Endodermal cell (in vitro differentiated cells): ENCODE results near the gene PRRT4. TPM values are rescaled to one million over a fixed set of nuclear protein-coding genes. Genes with fewer than 3 reads are reported as not detected.

Source experiments
- DNase-seq: peaks from one replicate; pipeline ENCODE4 v3.0.0-alpha.2; 2017
- H3K27ac ChIP-seq: 2 replicates; pipeline ENCODE4 v1.5.1; 2013; ENCODE audit warnings: mild to moderate bottlenecking, low read depth, low read length, moderate library complexity
- H3K27me3 ChIP-seq: 2 replicates; pipeline ENCODE4 v1.6.1; 2013; ENCODE audit warnings: mild to moderate bottlenecking, low read length, moderate library complexity; ENCODE audit not compliant: insufficient read depth, control insufficient read depth, poor library complexity, severe bottlenecking
- H3K36me3 ChIP-seq: 2 replicates; pipeline ENCODE4 v1.7.0; 2013; ENCODE audit warnings: mild to moderate bottlenecking, low read length, moderate library complexity; ENCODE audit not compliant: control insufficient read depth, insufficient read depth
- H3K4me1 ChIP-seq: one replicate; pipeline ENCODE4 v1.7.0; 2013; ENCODE audit warnings: low read length; ENCODE audit not compliant: control insufficient read depth, insufficient read depth
- H3K4me3 ChIP-seq: 2 replicates; pipeline ENCODE4 v1.5.1; 2013; ENCODE audit warnings: mild to moderate bottlenecking, low read length, moderate library complexity
- H3K9ac ChIP-seq: 2 replicates; pipeline ENCODE4 v1.6.1; 2013; ENCODE audit warnings: mild to moderate bottlenecking, low read length, moderate library complexity; ENCODE audit not compliant: poor library complexity, severe bottlenecking; ENCODE audit errors: extremely low read depth
- H3K9me3 ChIP-seq: 2 replicates; pipeline ENCODE4 v1.6.1; 2013; ENCODE audit warnings: mild to moderate bottlenecking, low read length, moderate library complexity; ENCODE audit not compliant: control insufficient read depth
- H3K27ac Mint-ChIP-seq: 2 replicates; pipeline ENCODE4 v1.8.0; 2020; ENCODE audit warnings: mixed read lengths
- H3K27me3 Mint-ChIP-seq: 2 replicates; pipeline ENCODE4 v1.8.0; 2021; ENCODE audit warnings: mild to moderate bottlenecking, mixed read lengths; ENCODE audit not compliant: insufficient read depth
- H3K36me3 Mint-ChIP-seq: 2 replicates; pipeline ENCODE4 v1.8.0; 2020; ENCODE audit warnings: low read depth, mixed read lengths
- H3K4me1 Mint-ChIP-seq: 2 replicates; pipeline ENCODE4 v1.8.0; 2020; ENCODE audit warnings: mixed read lengths
- H3K4me3 Mint-ChIP-seq: 2 replicates; pipeline ENCODE4 v1.8.0; 2020; ENCODE audit warnings: mild to moderate bottlenecking, moderate library complexity, mixed read lengths
- H3K9me3 Mint-ChIP-seq: 2 replicates; pipeline ENCODE4 v1.8.0; 2020; ENCODE audit warnings: mild to moderate bottlenecking, mixed read lengths
- CTCF ChIP-seq: fragments of 200-600 bp; sonication (generic); conservative IDR thresholded peaks from 2 replicates; pipeline ENCODE4 v1.5.0; 2021; ENCODE audit warnings: antibody characterized with exemption, mild to moderate bottlenecking
- WGBS, 2 experiments: methylation state at CpG; one replicate each; pipeline versions ENCODE4 v1.1.5 to v1.1.7; 2013; ENCODE audit warnings: missing lambda C conversion rate in 2 of 2, mixed read lengths in 1 of 2; ENCODE audit not compliant: insufficient coverage in 1 of 2, insufficient read length in 1 of 2; 5-methylcytosine and 5-hydroxymethylcytosine counted together
- total RNA-seq, 2 donors: library from RNA; stranded (reverse); fragmentation: NEBNext Ultra II Directional in 1 of 2; extraction: Animal tissue kit (Norgen Biotek cat#: 25700) in 1 of 2; gene quantifications; 2 replicates in 1 of 2; 3 replicates in 1 of 2; pipeline ENCODE4 v1.2.1, GENCODE V29; 2021

Gene PRRT4
- total RNA-seq, 2 donors from 2014 or later = 0.18 TPM; not detected in 1

GRCh38 chr7:128404143-128404681, 42.7 kb upstream of the PRRT4 start:
- H3K9ac ChIP-seq = no peak overlapping the region

GRCh38 chr7:128403676-128404075, 42.2 kb upstream of the PRRT4 start:
- Histone ChIP-seq H3K27me3 (peaks cover 36% of the 10 kb centered on the region), H3K9me3 (no peaks in the 10 kb centered on the region), H3K9ac (no peak overlapping the region), H3K27ac (no peak overlapping the region), H3K36me3 (no peaks in the 10 kb centered on the region), H3K4me3 (no peak overlapping the region), H3K4me1 (peaks cover 11% of the 10 kb centered on the region)
- Mint-ChIP-seq H3K4me1 (peaks cover 10% of the 10 kb centered on the region), H3K27ac (no peak overlapping the region), H3K9me3 (no peaks in the 10 kb centered on the region), H3K27me3 (peaks cover 54% of the 10 kb centered on the region), H3K36me3 (peaks cover 10% of the 10 kb centered on the region), H3K4me3 (no peak overlapping the region)
- no peak for DNase-seq
- 92 to 93% methylated on average over 4 to 5 of the region's 5 CpGs for WGBS, 2 experiments
- TF ChIP-seq CTCF = no peak

More at GRCh38 chr7:128404143-128404681, 42.7 kb upstream of the PRRT4 start:
- no peaks in the 10 kb centered on the region for H3K9me3 ChIP-seq
- Mint-ChIP-seq H3K4me1 (peaks cover 14% of the 10 kb centered on the region), H3K27me3 (peaks cover 59% of the 10 kb centered on the region), H3K36me3 (peaks cover 10% of the 10 kb centered on the region), H3K4me3 (no peak overlapping the region), H3K9me3 (no peaks in the 10 kb centered on the region), H3K27ac (no peak overlapping the region)
- H3K27ac ChIP-seq = no peak overlapping the region
- peaks cover 11% of the 10 kb centered on the region for H3K4me1 ChIP-seq
- 78 to 97% methylated on average over 7 to 9 of the region's 9 CpGs for WGBS, 2 experiments
- no peak overlapping the region for H3K4me3 ChIP-seq
- H3K36me3 ChIP-seq = no peaks in the 10 kb centered on the region
- peaks cover 41% of the 10 kb centered on the region for H3K27me3 ChIP-seq
- no peak for DNase-seq
- no peak for TF ChIP-seq CTCF

GRCh38 chr7:128402356-128402755, 40.9 kb upstream of the PRRT4 start:
- Histone ChIP-seq H3K4me3 (no peak overlapping the region), H3K9me3 (no peaks in the 10 kb centered on the region), H3K4me1 (peaks cover 11% of the 10 kb centered on the region), H3K27me3 (peaks cover 23% of the 10 kb centered on the region), H3K27ac (no peak overlapping the region), H3K9ac (no peak overlapping the region), H3K36me3 (no peaks in the 10 kb centered on the region)
- no peak for TF ChIP-seq CTCF
- peaks cover 40% of the 10 kb centered on the region for H3K27me3 Mint-ChIP-seq
- no peak overlapping the region for H3K27ac Mint-ChIP-seq
- H3K4me1 Mint-ChIP-seq = peaks cover 6% of the 10 kb centered on the region
- 88 to 92% methylated on average over 1 to 2 of the region's 2 CpGs for WGBS, 2 experiments
- H3K4me3 Mint-ChIP-seq = no peak overlapping the region
- H3K9me3 Mint-ChIP-seq = no peaks in the 10 kb centered on the region
- no peak for DNase-seq
- peaks cover 13% of the 10 kb centered on the region for H3K36me3 Mint-ChIP-seq
